ENCODE measurements around the gene CHGA.

DNA sequence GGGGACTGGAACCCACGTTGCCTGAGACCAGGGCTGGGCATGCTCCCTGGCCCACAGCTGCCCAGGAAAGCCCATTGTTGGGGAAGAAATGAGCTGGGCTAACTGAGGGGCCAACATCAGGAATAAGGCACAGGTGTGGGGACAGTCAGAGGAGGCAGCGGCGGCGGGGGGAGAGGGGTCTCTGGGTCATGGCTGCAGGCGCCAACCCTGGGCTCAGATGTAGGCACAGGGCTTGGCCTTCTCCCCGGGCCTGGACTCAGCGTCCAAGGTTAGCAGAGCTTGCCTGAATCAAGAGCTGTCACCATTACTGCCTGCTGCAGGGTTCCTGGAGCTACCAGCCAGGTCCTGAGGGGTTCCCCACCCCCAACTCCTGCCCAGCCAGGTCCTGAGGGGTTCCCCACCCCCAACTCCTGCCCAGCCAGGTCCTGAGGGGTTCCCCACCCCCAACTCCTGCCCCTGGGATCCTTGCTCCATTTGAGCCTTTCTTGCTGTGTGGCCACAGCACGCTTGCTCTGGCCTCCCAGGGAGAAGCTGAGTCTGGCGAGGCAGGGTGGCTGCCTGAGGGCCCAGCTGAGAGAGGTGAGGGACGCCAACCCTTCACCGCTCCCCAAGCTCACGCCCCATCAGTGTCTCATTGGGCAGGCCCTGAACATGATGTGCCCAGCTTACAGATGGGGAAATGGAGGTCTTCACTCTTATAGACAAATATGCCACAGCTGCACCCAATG is 6.2 kb downstream of the CHGA start:
- TF ChIP-seq, protein P1, sequence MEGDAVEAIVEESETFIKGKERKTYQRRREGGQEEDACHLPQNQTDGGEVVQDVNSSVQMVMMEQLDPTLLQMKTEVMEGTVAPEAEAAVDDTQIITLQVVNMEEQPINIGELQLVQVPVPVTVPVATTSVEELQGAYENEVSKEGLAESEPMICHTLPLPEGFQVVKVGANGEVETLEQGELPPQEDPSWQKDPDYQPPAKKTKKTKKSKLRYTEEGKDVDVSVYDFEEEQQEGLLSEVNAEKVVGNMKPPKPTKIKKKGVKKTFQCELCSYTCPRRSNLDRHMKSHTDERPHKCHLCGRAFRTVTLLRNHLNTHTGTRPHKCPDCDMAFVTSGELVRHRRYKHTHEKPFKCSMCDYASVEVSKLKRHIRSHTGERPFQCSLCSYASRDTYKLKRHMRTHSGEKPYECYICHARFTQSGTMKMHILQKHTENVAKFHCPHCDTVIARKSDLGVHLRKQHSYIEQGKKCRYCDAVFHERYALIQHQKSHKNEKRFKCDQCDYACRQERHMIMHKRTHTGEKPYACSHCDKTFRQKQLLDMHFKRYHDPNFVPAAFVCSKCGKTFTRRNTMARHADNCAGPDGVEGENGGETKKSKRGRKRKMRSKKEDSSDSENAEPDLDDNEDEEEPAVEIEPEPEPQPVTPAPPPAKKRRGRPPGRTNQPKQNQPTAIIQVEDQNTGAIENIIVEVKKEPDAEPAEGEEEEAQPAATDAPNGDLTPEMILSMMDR (conservative IDR thresholded peaks at IDR 0.05), result no peak
- no peak for TF ChIP-seq ZFX (IDR thresholded peaks at IDR 0.05)
